GM23338 (cell line): ENCODE results near the gene RHOG.

Source experiments
- CTCF ChIP-seq, 2 experiments: fragments of 200-600 bp in 1 of 2; sonication (generic) in 1 of 2; conservative IDR thresholded peaks; 2 replicates each; pipeline versions ENCODE4 v1.5.1 to v1.6.1; 2016 to 2017; ENCODE audit warnings: antibody characterized with exemption in 2 of 2, low read depth in 2 of 2, mild to moderate bottlenecking in 2 of 2, moderate library complexity in 1 of 2
- EZH2phosphoT487 ChIP-seq: fragments of 200-600 bp; sonication (generic); IDR thresholded peaks from one replicate; pipeline ENCODE4 v1.8.1; 2018; ENCODE audit warnings: antibody characterized with exemption; ENCODE audit not compliant: unreplicated experiment
- REST ChIP-seq: IDR thresholded peaks from one replicate; pipeline ENCODE4 v1.6.1; 2018; ENCODE audit warnings: antibody characterized with exemption; ENCODE audit not compliant: unreplicated experiment

GRCh38 chr11:3841426-3842350 is 929 bp upstream of the RHOG start:
- TF ChIP-seq CTCF (conservative IDR thresholded peaks at IDR 0.05; ENCODE audit: low read depth in 2 of 2) (peak; percentile 66 to 80), EZH2phosphoT487 (no peak), REST (no peak)
